Inflammatory macrophage (primary cell): ENCODE results near the gene SCNN1B.

Experiments used
- DNase-seq, 2 donors: peaks; one replicate each; pipeline ENCODE4 v3.0.0-alpha.2; 2020 to 2022

The SCNN1B gene

DNA sequence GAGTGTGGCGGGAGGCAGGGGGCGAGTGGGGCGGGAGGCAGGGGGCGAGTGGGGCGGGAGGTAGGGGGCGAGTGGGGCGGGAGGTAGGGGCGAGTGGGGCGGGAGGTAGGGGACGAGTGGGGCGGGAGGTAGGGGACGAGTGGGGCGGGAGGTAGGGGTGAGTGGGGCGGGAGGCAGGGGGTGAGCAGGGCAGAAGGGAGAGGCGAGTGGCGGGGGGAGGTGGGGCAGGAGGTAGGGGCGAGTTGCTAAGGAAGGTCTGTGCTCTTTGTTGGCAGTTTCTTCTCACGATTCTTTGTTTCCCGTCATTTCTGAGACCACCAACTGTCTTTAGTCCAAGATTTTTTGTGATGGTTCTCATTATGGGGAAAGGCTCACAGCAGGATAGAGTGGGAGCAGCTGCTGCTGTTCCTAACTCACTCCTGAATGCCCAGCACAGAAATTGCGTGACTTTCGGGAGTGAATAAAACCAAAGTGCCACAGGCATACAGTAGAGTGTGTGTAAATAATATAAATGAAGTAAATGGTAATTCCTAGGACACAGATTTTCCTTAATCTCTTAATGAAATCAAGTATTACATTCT lies 106.2 kb downstream of the SCNN1B start:
- no peak for DNase-seq

DNA sequence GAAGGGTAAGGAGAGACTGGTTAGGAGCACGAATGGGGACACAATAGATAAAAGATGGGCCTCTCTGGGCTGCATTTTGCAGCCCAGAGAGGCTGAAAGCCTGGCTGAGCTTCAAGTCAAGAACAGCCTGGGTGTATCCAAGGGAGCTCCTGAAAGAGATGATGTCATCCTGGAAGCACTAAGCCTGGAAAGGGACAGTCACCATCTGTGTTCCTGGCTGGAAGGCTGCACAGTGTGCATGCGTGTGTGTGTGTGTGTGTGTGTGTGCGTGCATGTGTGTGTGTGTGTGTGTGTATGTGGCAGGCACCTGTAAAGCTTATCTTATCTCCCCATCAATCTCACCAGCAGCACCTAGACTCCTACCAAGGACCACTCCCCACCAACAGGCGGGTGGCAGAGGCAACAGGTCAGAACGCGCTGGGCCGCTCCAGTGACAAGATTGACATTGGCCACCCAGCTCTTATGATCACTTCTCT lies 106.8 kb downstream of the SCNN1B start:
- DNase-seq, result no peak

DNA sequence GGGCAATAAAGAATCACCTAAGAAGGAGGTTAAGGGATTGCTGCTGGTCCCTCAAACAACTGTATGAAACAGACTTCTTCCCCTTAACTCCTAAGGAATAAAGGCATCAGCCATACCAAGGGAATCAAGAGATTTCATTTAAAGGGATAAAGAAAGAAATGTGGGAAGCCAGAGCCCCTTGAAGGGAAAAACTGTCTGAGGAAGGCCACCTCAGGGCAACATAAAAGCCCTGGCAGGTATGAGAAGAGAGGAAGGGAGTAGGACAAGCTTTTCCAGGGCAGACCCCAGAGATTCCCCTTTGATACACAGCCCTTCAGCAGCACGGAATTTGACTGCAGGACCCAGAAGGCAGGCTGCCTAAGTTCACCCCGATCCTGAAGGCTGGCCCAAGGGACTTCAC lies 107.4 kb downstream of the SCNN1B start:
- DNase-seq, result no peak

DNA sequence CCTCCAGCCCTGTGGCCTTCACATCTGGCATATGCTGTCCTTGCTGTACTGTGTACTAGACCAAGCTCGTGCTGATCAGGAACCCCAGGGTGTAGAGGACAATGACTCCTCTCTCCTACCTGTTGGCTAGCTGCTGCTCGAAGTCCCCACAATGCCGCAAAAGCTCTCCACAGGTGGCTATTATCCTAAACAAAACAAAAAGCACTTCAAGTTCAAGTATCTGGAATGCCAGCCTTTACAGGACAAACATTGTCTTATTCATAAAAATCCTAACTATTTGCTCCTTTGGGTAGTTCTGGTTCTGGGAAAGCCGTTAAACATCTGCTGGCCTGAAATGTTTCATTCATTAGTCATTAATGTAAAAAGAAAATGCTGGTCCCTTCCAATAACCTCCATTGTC lies 108.1 kb downstream of the SCNN1B start:
- no peak for DNase-seq

DNA sequence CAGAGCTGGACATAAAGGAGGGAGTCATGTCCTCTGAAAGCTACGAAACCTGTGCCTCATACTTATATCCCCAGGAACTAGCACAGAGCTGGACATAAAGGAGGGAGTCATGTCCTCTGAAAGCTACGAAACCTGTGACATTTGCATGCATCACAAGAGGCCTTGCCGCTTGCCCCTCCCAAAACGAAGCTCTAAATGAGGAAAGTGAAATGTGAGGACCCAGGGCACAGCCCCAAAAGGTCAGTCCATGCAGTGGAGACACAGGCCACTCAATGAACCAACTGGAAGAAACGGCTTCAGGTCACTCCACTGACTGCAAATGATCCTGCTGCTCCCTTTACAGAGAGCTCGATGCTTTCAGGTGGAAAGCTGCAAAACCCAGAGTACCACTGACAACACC lies 112.6 kb downstream of the SCNN1B start:
- no peak for DNase-seq

DNA sequence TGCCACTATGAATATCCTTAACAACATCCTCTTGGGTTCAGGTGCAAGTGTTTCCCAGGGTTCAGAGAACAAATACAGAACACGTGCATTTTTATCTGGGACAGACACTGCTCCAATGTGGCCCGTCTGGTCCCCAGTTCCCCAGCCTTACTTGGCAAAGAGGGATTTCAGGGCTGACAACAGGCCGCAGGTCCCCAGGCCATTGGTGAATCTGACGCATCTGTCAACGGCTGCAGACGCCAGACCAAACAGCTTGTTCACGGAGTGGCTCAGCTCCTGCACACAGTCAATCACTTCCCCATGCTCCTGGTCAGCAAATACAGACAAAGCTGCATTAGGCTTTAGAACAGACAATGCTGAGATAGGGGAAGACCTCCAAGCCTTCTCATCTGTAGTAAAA lies 114.7 kb downstream of the SCNN1B start:
- DNase-seq, result no peak

DNA sequence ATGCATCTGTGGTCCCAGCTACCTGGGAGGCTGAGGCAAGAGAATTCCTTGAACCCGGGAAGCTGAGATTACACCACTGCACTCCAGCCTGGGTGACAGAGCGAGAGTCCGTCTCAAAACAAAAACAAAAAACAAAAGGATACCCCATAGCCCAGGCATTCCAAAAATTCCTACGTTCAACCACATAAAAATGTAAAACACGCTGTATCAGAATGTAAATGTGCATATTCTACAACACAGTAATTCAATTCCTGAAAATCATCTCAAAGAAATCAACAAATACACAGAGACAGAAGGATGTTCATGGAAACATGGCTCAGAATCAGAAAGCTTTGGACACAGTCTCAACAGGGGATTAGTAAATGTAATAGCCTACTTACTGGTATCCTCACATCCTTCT lies 117.9 kb downstream of the SCNN1B start:
- DNase-seq, result no peak

DNA sequence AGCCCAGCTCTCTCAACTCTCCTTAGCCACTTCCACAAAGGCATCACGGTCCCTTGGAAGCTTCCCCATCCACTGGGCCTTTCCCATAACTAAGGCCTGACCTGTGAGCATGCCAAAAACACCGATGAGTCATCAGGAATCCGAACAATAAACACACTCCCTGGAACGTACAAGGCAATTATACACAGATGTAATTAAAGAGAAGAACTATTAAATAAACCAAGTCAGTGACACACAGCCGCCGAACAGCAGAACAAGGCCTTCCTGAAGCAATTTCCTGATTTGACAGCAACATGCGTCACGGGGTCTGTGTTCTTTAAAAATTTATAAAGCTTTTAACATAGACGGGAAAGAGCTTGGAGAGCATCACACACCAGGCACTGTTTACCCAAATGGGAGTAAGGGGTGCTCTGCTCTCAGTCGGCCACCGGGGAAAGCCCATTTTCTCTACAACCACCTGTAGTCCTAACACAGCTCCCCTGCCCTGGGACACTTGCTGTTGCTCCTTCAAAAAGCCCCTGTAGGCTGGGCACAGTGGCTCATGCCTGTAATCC lies 121.5 kb downstream of the SCNN1B start:
- DNase-seq, result no peak

DNA sequence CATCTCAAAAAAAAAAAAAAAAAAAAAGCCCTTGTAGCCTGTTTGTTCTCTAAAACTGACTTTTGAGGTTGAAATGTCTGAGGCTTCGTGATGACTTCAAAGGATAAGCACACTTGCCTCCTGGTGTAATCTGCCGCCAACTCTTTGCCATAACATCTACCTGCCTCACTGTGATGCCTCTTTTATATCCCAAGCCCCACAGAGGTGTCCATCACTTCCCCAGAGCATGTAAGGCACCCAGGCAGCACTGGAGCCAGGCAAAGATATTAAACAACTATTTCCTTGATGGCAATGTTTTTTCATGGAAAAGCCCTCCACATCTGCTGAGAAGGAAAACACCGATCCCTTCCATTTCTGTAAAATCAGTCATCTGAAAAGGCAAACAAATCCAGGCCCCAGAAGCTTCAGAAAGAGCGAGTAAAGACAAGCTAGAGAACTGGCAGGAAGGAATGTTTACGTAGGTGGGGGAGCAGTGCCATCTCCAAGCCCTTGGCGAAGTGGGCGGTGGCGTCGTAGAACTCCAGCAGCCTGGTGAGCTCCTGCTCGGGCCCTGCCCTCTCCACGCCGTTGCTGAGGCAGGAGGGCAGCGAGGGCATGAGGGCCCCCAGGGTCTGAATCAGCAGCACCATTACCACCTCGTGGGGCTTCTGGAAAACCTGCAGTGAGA lies 122.3 kb downstream of the SCNN1B start:
- no peak for DNase-seq

DNA sequence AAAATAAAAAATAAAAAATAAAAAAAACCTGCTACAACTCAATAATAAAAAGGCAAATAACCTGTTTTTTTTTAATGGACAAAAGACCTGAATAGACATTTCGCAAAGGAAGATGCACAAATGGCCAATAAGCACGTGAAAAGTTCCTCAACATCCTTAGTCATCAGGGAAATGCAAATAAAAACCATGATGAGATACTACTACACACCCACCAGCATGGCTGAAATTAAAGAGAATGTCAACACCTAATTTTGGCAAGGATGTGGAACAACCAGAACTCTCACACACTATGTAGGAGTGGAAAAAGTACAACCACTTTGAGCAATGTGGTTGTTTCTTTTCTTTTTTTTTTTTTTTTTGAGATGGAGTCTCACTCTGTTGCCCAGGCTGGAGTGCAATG lies 126.2 kb downstream of the SCNN1B start:
- DNase-seq, result peak; percentile 27 to 36
